HG03442 (cell line): Measurements from ENCODE around the gene NOMO2.
"Not testable (repeated sequence)": the region's sequence is repeated elsewhere in the genome, so short reads cannot be mapped to it uniquely, and the experiment has no call there.

Experiments used
- ATAC-seq: cut with Tn5 transposase; IDR thresholded peaks from one replicate; pipeline ENCODE4 v1.9.1; 2021; ENCODE audit warnings: mild to moderate bottlenecking, moderate library complexity; ENCODE audit not compliant: unreplicated experiment

The NOMO2 gene

GRCh38 chr16:18575298-18575917 lies 13.5 kb upstream of the NOMO2 start:
- ATAC-seq: not testable (repeated sequence)

DNA sequence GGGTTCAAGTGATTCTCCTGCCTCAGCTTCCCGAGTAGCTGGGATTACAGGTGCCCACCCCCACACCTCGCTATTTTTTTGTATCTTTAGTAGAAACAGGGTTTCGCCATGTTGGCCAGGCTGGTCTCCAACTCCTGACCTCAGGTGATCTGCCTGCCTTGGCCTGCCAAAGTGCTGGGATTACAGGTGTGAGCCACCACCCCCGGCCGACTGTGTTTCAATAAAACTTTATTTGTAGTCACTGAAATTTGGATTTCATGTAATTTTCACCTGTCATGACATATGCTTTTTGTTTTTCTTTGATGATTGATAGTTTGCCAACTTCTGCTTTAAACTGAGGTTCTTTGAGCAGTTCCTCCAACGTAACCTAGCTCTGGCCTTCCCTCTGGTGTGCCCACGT lies 12.0 kb upstream of the NOMO2 start:
- not testable (repeated sequence) for ATAC-seq

DNA sequence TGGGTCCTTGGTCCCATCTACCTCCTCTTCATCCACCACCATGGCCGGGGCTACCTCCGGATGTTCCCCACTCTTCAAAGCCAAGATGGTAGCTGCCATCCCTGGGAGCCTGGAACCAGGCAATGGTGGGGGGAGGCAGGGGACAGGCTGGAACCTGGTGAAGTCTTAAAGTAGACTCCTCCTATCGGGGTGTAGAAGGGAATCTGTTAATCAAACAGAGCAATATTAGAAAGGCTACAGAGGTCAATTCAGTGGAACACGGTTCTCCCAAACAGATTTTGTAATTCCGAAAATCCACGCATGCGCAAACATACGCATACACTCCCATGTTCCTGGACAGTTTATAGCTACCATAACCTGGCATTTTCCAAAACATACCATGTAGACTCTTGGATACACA lies 11.1 kb upstream of the NOMO2 start:
- ATAC-seq: not testable (repeated sequence)

DNA sequence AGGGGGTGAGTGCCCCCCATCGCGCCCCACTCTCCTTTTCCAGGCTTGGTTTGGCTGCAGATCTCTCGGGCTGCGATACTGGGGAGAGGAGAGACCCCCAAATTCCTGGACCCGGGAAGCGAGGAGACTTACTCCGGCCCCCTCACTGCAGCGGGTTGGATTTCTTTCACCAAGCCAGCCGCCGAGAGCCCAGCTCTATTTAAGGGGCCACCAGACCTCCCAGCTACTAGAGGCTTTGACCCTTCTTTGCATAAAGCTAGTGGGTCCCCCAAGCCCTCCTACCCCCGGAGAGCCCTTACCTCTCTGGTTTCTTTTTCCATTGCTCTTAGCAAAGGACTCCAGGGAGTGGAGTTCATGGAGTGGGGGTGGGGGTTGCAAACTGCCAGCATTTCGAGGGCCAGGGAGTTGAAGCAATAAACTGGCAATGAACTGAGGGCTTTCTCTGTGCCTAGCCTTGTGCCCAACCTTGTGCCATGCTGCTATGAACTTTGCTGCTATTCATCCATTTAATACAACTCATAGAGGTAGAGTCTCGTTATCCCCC lies 9.5 kb upstream of the NOMO2 start:
- not testable (repeated sequence) for ATAC-seq

GRCh38 chr16:18570529-18571306 lies 8.8 kb upstream of the NOMO2 start:
- ATAC-seq: not testable (repeated sequence)

GRCh38 chr16:18560416-18561220 lies 1.3 kb downstream of the NOMO2 start:
- ATAC-seq: not testable (repeated sequence)

- not testable (repeated sequence) for ATAC-seq
Measured at GRCh38 chr16:18553671-18554070, 8.2 kb downstream of the NOMO2 start.

DNA sequence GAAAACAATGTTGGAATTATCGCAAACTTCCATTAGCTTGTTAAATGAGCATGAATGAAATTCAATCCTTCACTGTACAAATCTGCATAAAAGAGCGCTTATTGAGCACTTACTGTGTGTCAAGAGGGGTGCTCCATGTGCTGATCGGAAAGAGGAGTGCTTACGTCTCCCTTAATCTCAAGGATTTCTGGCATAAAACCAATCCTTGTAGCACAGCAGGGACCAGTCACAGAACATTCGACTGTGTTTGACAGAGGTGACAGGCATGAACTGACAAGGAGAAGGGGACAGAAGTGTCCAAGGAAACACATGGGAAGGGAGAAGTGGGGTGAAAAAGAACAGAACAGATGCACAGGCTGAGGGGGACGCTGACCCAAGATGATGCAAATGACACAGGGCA lies 14.5 kb downstream of the NOMO2 start:
- not testable (repeated sequence) for ATAC-seq

- not testable (repeated sequence) for ATAC-seq
Measured at GRCh38 chr16:18546853-18547252, 15.0 kb downstream of the NOMO2 start.

- not testable (repeated sequence) for ATAC-seq
Measured at GRCh38 chr16:18544232-18545081, 17.4 kb downstream of the NOMO2 start.

DNA sequence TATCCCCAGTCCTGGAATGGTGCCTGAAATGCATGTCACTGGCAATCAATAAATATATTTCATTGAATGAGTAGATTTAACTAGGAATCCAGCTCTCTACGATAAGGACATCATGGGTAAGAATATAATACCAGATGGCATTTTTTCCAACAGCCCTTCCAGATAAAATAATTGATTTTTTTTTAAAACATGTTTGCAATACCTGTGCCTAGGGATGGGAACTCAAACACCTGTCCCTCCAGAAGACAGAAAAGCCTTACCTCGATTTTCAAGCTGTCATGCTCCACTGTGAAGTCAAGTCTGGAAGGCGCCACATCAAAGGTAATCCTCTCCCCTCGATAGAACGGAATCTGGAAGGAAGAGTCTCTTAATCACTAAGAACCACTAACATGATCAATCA lies 20.0 kb downstream of the NOMO2 start:
- not testable (repeated sequence) for ATAC-seq

GRCh38 chr16:18537004-18537403 lies 24.9 kb downstream of the NOMO2 start:
- not testable (repeated sequence) for ATAC-seq

DNA sequence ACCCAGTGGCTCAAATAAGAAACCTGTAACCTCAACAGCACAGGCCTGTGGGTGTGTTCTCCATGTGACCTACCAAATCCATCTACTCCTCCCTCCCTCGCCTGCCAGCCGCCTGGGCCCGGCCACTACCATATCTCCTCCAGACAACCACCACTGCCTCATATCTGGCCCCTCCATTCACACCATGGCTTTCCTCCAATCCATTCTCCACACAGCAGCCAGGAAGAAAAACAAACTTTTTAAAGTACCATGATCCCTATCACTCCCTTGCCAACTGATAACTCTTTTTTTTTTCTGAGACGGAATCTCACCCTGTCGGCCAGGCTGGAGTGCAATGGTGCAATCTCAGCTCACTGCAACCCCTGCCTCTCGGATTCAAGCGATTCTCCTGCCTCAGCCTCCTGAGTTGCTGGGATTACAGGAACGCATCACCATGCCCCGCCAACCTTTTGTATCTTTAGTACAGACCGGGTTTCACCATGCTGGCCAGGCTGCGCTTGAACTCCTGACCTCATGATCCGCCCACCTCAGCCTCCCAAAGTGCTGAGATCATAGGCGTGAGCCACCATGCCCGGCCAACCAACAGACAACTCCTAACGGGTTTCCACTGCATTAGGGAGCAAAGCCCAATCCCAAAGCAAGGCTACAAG lies 26.3 kb downstream of the NOMO2 start:
- ATAC-seq: not testable (repeated sequence)

GRCh38 chr16:18534308-18534707 lies 27.6 kb downstream of the NOMO2 start:
- not testable (repeated sequence) for ATAC-seq

DNA sequence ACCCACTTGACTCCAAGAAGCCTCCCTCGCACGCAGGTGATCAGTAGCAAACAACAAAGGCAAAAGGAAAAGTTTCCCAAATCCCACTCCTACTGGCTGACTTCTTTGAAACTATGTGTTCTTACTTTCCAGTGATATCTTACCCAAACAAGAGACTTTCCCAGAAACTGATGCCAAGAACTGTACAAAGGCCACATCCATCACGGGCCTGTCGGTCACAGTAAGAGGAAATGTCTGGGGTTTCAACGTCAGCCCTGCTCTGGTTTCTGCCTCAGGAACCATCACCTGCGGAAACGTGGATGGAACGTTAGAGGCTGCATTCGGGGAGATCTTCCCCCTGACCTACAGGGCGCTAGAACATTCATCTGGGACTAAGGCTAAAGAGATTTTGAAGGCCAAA lies 30.6 kb downstream of the NOMO2 start:
- not testable (repeated sequence) for ATAC-seq

- not testable (repeated sequence) for ATAC-seq
Measured at GRCh38 chr16:18530329-18530728, 31.6 kb downstream of the NOMO2 start.

DNA sequence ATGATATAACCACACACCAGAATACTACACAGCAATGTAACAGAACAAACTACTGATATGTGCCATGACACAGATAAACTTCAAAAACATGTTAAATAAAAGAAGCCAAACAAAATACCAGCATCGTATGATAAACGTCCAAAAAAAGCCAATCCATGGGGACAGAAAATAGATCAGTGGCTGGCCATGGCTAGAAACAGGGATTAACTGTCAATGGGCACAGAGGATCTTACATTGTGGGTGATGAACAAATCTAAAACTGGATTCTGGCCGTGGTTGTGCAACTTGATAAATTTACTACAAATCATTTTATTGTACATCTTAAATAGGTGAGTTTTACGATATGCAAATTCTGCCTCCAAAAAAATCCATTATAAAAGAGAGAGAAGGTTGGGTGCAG lies 35.4 kb downstream of the NOMO2 start:
- not testable (repeated sequence) for ATAC-seq

DNA sequence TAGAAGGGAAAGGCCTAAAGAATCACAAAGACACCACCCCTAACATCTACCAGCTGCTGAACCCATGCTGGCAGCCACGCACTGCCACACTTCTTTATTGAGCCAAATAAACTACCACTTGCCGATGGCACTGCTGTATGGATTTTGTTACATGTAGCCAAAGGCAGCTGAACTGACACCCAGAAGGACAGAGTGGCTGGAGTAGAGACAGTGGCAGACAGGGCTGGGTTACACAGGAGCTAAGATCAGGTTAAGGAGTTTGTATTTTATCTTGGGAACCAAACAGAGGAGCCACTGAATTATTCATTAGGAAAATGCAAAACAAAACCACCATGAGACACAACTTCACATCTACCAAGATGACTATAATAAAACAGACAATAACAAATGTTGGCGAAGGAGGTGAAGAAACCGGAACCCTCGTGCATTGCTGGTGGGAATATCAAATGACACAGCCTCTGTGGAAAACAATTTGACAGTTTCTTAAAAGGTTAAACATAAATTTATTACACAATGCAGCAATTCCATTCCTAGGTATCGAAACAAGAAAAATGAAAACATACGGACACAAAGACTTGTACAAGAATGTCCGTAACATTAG lies 35.9 kb downstream of the NOMO2 start:
- ATAC-seq: not testable (repeated sequence)

GRCh38 chr16:18522637-18523036 lies 39.3 kb downstream of the NOMO2 start:
- ATAC-seq: not testable (repeated sequence)
